Activated B cell treated with CpG ODN at 0.5 μM for 24 hours (primary cell): Measurements from ENCODE around the gene ATXN2. TPM values are rescaled to one million over a fixed set of nuclear protein-coding genes. Genes with fewer than 3 reads are reported as not detected.

Source experiments
- ATAC-seq: fragments of 200-7000 bp; cut with Tn5 transposase; one replicate; pipeline ENCODE4 v1.10.0; 2021; ENCODE audit warnings: low read depth, mild to moderate bottlenecking, moderate library complexity
- CTCF ChIA-PET: fragments of 350-600 bp; sonication (Branson Sonifier 250); formaldehyde crosslinking; loops from one replicate; lab custom pipeline; 2021; ENCODE audit warnings: antibody characterized with exemption; lab: Charles Lee
- POLR2A ChIA-PET: fragments of 350-600 bp; sonication (Branson Sonifier 250); formaldehyde crosslinking; loops from one replicate; lab custom pipeline; 2021; ENCODE audit warnings: antibody characterized with exemption; lab: Charles Lee
- DNase-seq: peaks from one replicate; pipeline ENCODE4 v3.0.0; 2022
- H3K27ac Mint-ChIP-seq: one replicate; pipeline ENCODE4 v1.8.0; 2020; ENCODE audit warnings: mixed read lengths
- H3K27me3 Mint-ChIP-seq: one replicate; pipeline ENCODE4 v1.8.0; 2021; ENCODE audit warnings: mixed read lengths
- H3K36me3 Mint-ChIP-seq: one replicate; pipeline ENCODE4 v1.8.0; 2021; ENCODE audit warnings: low read depth, mixed read lengths
- H3K4me1 Mint-ChIP-seq: one replicate; pipeline ENCODE4 v1.8.0; 2021; ENCODE audit warnings: mixed read lengths
- H3K4me3 Mint-ChIP-seq: one replicate; pipeline ENCODE4 v1.8.0; 2020; ENCODE audit warnings: mild to moderate bottlenecking, mixed read lengths
- H3K9me3 Mint-ChIP-seq: one replicate; pipeline ENCODE4 v1.8.0; 2020; ENCODE audit warnings: mixed read lengths
- intact Hi-C: fragments of 100-400 bp; cut with micrococcal nuclease; formaldehyde crosslinking; loops from one replicate; pipeline ENCODE4 v1.15.1; 2024
- total RNA-seq: library from RNA; stranded (reverse); gene quantifications from 2 replicates; pipeline ENCODE4 v1.2.3, GENCODE V29; 2022
- TF ChIP-seq, protein P1 (sequence below): fragments of 200-600 bp; IDR thresholded peaks from one replicate; pipeline ENCODE4 v1.8.0; 2022; ENCODE audit warnings: antibody characterized with exemption, mild to moderate bottlenecking

ATXN2 gene
- total RNA-seq, 1 donor from 2014 or later: 46.2 TPM

DNA sequence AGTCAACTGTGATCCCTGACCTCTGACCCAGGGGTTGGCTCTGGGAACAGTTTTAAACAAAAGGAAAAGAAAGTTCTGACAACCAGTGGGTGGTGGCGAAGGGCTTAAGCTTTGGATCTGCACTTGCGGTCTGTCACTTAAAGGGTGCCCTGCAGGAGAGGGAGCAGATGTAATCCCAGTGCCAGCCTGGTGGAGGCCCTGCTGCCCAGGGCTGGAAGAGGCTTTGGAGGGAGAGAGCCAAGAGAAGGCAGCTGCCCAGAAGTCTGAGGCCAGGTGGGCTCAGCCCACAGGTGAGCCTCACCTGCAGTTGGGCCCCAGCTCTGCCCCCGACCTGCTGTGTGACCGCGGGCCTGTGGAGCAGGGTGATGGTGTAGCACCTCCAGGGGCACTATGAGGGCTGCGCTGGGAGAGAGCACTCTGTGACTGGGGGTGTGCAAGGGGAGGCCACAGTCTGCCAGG is 174.3 kb downstream of the ATXN2 start:
- ATAC-seq: no peak
- H3K4me1 Mint-ChIP-seq: peaks cover 52% of the 10 kb centered on the region
- intact Hi-C loops: no loop called here
- TF ChIP-seq, protein P1, sequence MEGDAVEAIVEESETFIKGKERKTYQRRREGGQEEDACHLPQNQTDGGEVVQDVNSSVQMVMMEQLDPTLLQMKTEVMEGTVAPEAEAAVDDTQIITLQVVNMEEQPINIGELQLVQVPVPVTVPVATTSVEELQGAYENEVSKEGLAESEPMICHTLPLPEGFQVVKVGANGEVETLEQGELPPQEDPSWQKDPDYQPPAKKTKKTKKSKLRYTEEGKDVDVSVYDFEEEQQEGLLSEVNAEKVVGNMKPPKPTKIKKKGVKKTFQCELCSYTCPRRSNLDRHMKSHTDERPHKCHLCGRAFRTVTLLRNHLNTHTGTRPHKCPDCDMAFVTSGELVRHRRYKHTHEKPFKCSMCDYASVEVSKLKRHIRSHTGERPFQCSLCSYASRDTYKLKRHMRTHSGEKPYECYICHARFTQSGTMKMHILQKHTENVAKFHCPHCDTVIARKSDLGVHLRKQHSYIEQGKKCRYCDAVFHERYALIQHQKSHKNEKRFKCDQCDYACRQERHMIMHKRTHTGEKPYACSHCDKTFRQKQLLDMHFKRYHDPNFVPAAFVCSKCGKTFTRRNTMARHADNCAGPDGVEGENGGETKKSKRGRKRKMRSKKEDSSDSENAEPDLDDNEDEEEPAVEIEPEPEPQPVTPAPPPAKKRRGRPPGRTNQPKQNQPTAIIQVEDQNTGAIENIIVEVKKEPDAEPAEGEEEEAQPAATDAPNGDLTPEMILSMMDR: no peak
- DNase-seq: no peak
- H3K27ac Mint-ChIP-seq: peak overlapping the region; percentile 35
- H3K4me3 Mint-ChIP-seq: no peak overlapping the region
- H3K27me3 Mint-ChIP-seq: no peaks in the 10 kb centered on the region
- CTCF ChIA-PET: interaction anchor here (2.1 kb wide), 1 partner anchor 26 kb away, joined by 10 read pairs; no protein-coding TSS in a partner anchor
- H3K9me3 Mint-ChIP-seq: no peaks in the 10 kb centered on the region
- POLR2A ChIA-PET: interaction anchor here (1.3 kb wide), 1 partner anchor 18 kb away, joined by 4 read pairs; no protein-coding TSS in a partner anchor
- H3K36me3 Mint-ChIP-seq: peaks cover 55% of the 10 kb centered on the region

DNA sequence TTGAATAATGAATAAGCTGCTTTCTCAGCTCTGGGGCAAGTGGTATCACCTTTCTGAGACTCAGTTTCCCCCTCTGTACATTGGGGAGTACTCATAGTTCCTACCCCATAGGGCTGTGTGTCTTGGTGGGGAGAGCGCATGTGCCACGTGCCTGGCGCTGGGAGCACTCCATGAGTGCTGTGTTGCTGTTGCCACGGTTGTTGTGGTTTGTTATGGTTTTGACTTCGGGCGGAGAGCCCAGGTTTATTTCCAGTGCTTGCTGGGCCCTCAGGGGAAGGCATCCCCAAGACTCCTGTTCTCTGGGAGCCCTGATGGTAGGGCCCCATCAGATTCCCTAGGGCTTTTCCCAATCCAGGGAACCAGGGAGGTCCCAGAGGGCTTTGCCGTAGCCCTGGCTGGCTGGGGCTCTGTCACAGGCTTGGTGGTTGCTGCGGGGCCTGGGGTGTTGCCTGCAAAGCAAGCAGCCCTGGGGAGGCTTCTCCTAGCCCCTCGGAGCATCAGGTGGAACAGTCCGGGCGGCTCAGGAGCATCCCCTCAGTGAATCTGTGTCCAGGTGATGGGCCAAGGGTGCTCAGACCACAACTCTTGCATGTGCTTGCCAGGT is 174.8 kb downstream of the ATXN2 start:
- H3K4me1 Mint-ChIP-seq: peaks cover 47% of the 10 kb centered on the region
- no peak overlapping the region for H3K4me3 Mint-ChIP-seq
- TF ChIP-seq, protein P1: no peak
- DNase-seq (no peak), ATAC-seq (no peak)
- no peaks in the 10 kb centered on the region for H3K27me3 Mint-ChIP-seq
- intact Hi-C loops: no loop called here
- no peaks in the 10 kb centered on the region for H3K9me3 Mint-ChIP-seq
- peak overlapping the region; percentile 35 for H3K27ac Mint-ChIP-seq
- ChIA-PET POLR2A (interaction anchor here (0.6 to 1.3 kb wide), 2 partner anchors 17 to 967 kb away, joined by 3 to 4 read pairs; no protein-coding TSS in a partner anchor), CTCF (interaction anchor here (0.7 to 2.1 kb wide), 3 partner anchors 21 to 27 kb away, joined by 3 to 10 read pairs (median 3); no protein-coding TSS in a partner anchor)
- H3K36me3 Mint-ChIP-seq: peaks cover 60% of the 10 kb centered on the region

DNA sequence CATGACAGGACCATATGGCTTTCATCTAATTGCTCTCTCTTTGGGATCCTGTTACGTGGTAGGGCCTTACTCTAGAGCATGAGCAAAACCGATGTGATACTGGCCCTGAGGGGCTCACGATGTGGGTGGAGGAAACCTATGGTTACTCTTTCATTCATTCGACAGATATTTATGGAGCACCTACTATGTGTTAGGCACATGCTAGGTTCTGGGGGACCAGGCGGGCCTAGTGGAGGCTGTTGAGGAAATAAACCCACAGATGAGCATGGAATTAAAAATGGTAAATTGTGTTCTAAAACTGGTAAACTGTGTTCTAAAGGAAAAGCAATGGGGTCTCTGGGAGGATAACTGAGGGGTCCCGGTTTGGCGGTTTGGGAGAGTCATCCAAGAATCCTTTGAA is 178.6 kb downstream of the ATXN2 start:
- ATAC-seq (no peak), DNase-seq (no peak)
- H3K27ac Mint-ChIP-seq: no peak overlapping the region
- peaks cover 66% of the 10 kb centered on the region for H3K36me3 Mint-ChIP-seq
- no peak overlapping the region for H3K4me3 Mint-ChIP-seq
- H3K4me1 Mint-ChIP-seq: peaks cover 21% of the 10 kb centered on the region
- TF ChIP-seq, protein P1: no peak
- no peaks in the 10 kb centered on the region for H3K9me3 Mint-ChIP-seq
- ChIA-PET POLR2A (interaction anchor here (1.2 kb wide), 1 partner anchor 25 kb away, joined by 6 read pairs; no protein-coding TSS in a partner anchor), CTCF (no interaction called here)
- intact Hi-C loops: loop anchor here (1.0 kb wide), 1 partner anchor 8 kb away; no protein-coding TSS in a partner anchor
- no peaks in the 10 kb centered on the region for H3K27me3 Mint-ChIP-seq

DNA sequence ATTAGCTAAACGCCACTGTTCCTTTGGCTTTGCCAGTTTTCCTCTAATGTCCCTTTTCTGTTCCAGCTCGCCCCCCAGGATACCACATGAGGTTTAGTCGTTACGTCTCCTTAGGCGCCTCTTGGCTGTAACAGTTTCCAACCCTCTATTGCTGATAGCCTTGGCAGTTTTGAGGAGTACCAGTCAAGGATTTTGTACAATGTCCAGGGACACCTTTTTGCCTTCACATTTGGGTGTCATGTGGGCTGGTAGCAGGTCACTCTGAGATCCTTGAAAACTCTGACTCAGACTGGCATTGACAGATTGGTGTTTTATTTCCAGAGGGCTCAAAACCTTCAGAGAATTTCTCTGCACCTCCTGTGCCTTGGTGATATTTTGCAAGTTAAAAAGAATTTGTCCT is 179.3 kb downstream of the ATXN2 start:
- H3K4me3 Mint-ChIP-seq: no peak overlapping the region
- TF ChIP-seq, protein P1: no peak
- POLR2A ChIA-PET: interaction anchor here (1.2 kb wide), 1 partner anchor 16 kb away, joined by 3 read pairs; no protein-coding TSS in a partner anchor
- no peak overlapping the region for H3K27ac Mint-ChIP-seq
- H3K27me3 Mint-ChIP-seq: no peaks in the 10 kb centered on the region
- DNase-seq (no peak), ATAC-seq (no peak)
- intact Hi-C loops: loop anchor here (1.0 kb wide), 1 partner anchor 7 kb away; no protein-coding TSS in a partner anchor
- peaks cover 66% of the 10 kb centered on the region for H3K36me3 Mint-ChIP-seq
- CTCF ChIA-PET: interaction anchor here (1.0 to 1.5 kb wide), 2 partner anchors 15 to 32 kb away, joined by 3 to 4 read pairs; no protein-coding TSS in a partner anchor
- H3K4me1 Mint-ChIP-seq: peaks cover 19% of the 10 kb centered on the region
- no peaks in the 10 kb centered on the region for H3K9me3 Mint-ChIP-seq

DNA sequence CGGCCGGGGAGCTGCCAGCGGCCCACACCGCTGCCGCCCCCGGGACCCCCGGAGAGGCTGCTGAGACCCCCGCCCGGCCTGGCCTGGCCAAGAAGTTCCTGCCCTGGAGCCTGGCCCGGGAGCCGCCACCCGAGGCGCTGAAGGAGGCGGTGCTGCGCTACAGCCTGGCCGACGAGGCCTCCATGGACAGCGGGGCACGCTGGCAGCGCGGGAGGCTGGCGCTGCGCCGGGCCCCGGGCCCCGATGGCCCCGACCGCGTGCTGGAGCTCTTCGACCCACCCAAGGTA is 180.6 kb downstream of the ATXN2 start:
- H3K4me1 Mint-ChIP-seq: peaks cover 21% of the 10 kb centered on the region
- TF ChIP-seq, protein P1: no peak
- ATAC-seq: no peak
- no peak for DNase-seq
- H3K36me3 Mint-ChIP-seq: peaks cover 65% of the 10 kb centered on the region
- H3K27me3 Mint-ChIP-seq: no peaks in the 10 kb centered on the region
- no peaks in the 10 kb centered on the region for H3K9me3 Mint-ChIP-seq
- POLR2A ChIA-PET: no interaction called here
- CTCF ChIA-PET: interaction anchor here (1.0 to 1.5 kb wide), 2 partner anchors 14 to 33 kb away, joined by 3 to 4 read pairs; no protein-coding TSS in a partner anchor
- intact Hi-C loops: no loop called here
- H3K4me3 Mint-ChIP-seq: no peak overlapping the region
- H3K27ac Mint-ChIP-seq: no peak overlapping the region
